A673 (cell line): ENCODE results near the gene FAM13A. TPM values are rescaled to one million over a fixed set of nuclear protein-coding genes. Genes with fewer than 3 reads are reported as not detected.

Experiments used
- BruUV-seq: library from RNA; stranded (reverse); fragments of 400-500 nt; replicated peaks from 2 replicates; lab custom pipeline; 2021; lab: Mats Ljungman, UMichigan
- CTCF ChIA-PET: fragments of 300-600 bp; sonication (Branson Sonifier 250); formaldehyde crosslinking; loops from one replicate; lab custom pipeline; 2022; ENCODE audit warnings: antibody characterized with exemption; lab: Charles Lee
- POLR2A ChIA-PET: fragments of 300-600 bp; sonication (Branson Sonifier 250); formaldehyde crosslinking; loops from one replicate; lab custom pipeline; 2022; ENCODE audit warnings: antibody characterized with exemption; ENCODE audit not compliant: low non-redundant PET; lab: Charles Lee
- DNase-seq: peaks from one replicate; pipeline ENCODE4 v3.0.0-alpha.2; 2015; ENCODE audit warnings: low spot score
- H3K27ac ChIP-seq: fragments of 200-600 bp; sonication (generic); 2 replicates; pipeline ENCODE4 v1.5.1; 2016; ENCODE audit warnings: mixed run types, low read depth, mild to moderate bottlenecking, mixed read lengths, antibody characterized with exemption, low read length; ENCODE audit not compliant: poor library complexity, severe bottlenecking
- H3K27me3 ChIP-seq: fragments of 200-600 bp; sonication (generic); replicated peaks from 2 replicates; pipeline ENCODE4 v1.6.1; 2017; ENCODE audit warnings: mixed run types, low read depth, mild to moderate bottlenecking, mixed read lengths, antibody characterized with exemption, low read length; ENCODE audit not compliant: insufficient read depth, poor library complexity
- H3K36me3 ChIP-seq: fragments of 200-600 bp; sonication (generic); 2 replicates; pipeline ENCODE4 v1.6.1; 2016; ENCODE audit warnings: mixed run types, mild to moderate bottlenecking, mixed read lengths, antibody characterized with exemption, low read length; ENCODE audit not compliant: insufficient read depth, poor library complexity, severe bottlenecking
- H3K4me1 ChIP-seq: fragments of 200-600 bp; sonication (generic); 2 replicates; pipeline ENCODE4 v1.6.1; 2017; ENCODE audit warnings: mixed run types, mild to moderate bottlenecking, mixed read lengths, antibody characterized with exemption, low read length; ENCODE audit not compliant: insufficient read depth, poor library complexity, severe bottlenecking
- H3K4me3 ChIP-seq: fragments of 200-600 bp; sonication (generic); 2 replicates; pipeline ENCODE4 v1.5.1; 2016; ENCODE audit warnings: low read depth, mixed run types, mild to moderate bottlenecking, mixed read lengths, low read length; ENCODE audit not compliant: poor library complexity, severe bottlenecking
- H3K9me3 ChIP-seq: fragments of 200-600 bp; sonication (generic); 2 replicates; pipeline ENCODE4 v1.6.1; 2016; ENCODE audit warnings: mixed run types, low read depth, mild to moderate bottlenecking, mixed read lengths, antibody characterized with exemption, low read length; ENCODE audit not compliant: poor library complexity, severe bottlenecking
- EZH2 ChIP-seq: fragments of 200-600 bp; sonication (generic); IDR thresholded peaks from 2 replicates; pipeline ENCODE4 v1.6.1; 2017; ENCODE audit warnings: borderline replicate concordance, low read depth, mild to moderate bottlenecking, mixed read lengths, antibody characterized with exemption, low read length; ENCODE audit not compliant: poor library complexity, severe bottlenecking
- intact Hi-C: fragments of 100-400 bp; cut with micrococcal nuclease; formaldehyde crosslinking; loops from one replicate; pipeline ENCODE4 v1.10.0; 2022; ENCODE audit not compliant: unreplicated experiment
- total RNA-seq: library from RNA; stranded (reverse); gene quantifications from 2 replicates; pipeline ENCODE4 v1.2.3, GENCODE V29; 2021
- TF ChIP-seq, protein P1 (sequence below): fragments of 300-800, 200-600 bp; sonication (generic); conservative IDR thresholded peaks from 2 replicates; pipeline ENCODE4 v1.5.1; 2017; ENCODE audit warnings: low read depth, mild to moderate bottlenecking, antibody characterized with exemption, low read length, moderate library complexity, mixed read lengths

The FAM13A gene
- total RNA-seq, 1 experiment from 2014 or later: 15.5 TPM

DNA sequence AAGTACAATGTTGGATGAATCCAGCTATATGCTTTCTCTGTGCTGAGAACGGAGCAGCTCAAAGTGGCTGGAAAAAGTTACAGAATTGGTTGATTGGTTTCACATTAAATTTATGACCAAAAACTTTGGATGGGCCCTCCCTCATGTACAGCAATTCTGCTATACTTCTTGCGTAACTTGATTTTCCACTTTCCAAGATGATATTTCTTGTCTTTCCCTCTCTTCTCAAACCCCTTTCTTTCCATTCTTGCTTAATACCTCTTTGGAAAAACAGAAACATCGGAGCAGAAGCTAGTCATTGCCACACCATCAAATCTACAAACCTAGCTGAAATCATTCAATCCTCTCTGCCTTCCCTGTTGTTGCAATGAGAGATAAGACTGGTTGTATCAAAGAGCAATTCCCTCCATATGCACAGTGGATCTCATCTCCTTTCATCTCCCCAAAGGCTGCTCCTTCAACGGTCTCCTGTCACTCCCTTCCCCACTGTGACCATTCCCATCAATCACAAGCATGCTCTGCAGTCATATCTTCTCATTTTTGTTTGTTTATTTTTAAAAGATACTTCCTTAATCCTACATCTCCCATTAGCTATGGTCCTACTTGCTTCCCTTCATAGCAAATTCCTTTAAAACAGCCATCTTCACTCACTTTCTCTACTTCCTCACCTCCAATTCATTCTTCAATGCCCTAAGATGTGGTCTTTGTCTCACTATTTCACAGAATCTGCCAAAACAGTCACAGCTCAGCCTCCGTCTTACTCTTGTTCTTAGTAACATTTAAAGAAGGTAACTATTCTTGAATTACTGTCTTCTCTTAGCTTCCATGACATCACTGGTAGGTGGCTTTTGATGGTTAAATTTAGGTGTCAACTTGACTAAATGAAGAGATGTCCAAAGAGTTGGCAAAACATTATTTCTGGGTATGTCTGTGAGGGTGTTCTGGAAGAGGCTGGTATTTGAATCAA, 145.5 kb downstream of the FAM13A start:
- Histone ChIP-seq H3K4me3 (no peak overlapping the region), H3K9me3 (no peaks in the 10 kb centered on the region), H3K36me3 (no peaks in the 10 kb centered on the region), H3K27me3 (no peaks in the 10 kb centered on the region), H3K4me1 (no peaks in the 10 kb centered on the region), H3K27ac (no peak overlapping the region)
- no peak for DNase-seq
- ChIA-PET CTCF (no interaction called here), POLR2A (no interaction called here)
- TF ChIP-seq, protein P1, sequence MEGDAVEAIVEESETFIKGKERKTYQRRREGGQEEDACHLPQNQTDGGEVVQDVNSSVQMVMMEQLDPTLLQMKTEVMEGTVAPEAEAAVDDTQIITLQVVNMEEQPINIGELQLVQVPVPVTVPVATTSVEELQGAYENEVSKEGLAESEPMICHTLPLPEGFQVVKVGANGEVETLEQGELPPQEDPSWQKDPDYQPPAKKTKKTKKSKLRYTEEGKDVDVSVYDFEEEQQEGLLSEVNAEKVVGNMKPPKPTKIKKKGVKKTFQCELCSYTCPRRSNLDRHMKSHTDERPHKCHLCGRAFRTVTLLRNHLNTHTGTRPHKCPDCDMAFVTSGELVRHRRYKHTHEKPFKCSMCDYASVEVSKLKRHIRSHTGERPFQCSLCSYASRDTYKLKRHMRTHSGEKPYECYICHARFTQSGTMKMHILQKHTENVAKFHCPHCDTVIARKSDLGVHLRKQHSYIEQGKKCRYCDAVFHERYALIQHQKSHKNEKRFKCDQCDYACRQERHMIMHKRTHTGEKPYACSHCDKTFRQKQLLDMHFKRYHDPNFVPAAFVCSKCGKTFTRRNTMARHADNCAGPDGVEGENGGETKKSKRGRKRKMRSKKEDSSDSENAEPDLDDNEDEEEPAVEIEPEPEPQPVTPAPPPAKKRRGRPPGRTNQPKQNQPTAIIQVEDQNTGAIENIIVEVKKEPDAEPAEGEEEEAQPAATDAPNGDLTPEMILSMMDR: no peak
- TF ChIP-seq EZH2: no peak
- no TSS peak for BruUV-seq
- intact Hi-C loops: no loop called here

DNA sequence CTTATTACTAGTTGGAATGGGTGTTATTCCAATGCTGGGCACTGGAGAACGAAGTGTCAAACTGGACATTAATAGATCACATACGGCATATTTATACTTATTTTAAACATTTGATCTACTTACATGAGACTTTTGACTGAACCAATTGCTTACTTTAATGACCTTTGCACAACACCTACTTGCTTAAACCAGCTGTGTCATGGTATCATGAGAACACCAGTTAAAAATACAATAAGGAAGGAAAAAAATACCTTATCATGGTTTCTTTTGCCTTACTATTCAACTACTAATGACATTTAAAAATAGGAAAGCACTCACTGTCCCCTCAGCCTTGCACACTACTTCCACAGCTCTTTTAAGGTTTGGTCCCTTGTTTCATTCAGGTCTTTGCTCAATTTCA, 146.9 kb downstream of the FAM13A start:
- ChIA-PET CTCF (no interaction called here), POLR2A (no interaction called here)
- Histone ChIP-seq H3K27ac (no peak overlapping the region), H3K4me3 (no peak overlapping the region), H3K27me3 (no peaks in the 10 kb centered on the region), H3K9me3 (no peaks in the 10 kb centered on the region), H3K4me1 (no peaks in the 10 kb centered on the region), H3K36me3 (no peaks in the 10 kb centered on the region)
- intact Hi-C loops: no loop called here
- no TSS peak for BruUV-seq
- TF ChIP-seq, protein P1: no peak
- no peak for TF ChIP-seq EZH2
- no peak for DNase-seq

DNA sequence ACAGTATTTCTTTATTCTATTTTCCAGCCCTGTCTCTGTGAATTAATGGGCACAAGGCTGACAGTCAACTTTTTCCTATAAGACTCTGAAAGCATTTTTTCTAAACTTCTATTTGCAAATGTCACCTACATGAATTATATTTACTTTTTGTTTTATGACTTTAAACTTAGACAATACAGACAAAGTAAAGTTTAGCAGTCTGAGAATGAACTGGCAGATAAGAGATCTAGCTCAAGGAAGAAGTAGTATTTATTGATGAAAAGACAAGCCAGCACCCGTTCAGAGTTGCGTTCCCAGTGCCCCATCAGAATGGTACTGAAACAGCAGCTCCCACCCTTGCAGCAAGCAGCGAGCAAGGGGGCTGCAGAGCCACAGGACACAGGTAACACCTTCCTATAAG, 148.5 kb downstream of the FAM13A start:
- Histone ChIP-seq H3K4me3 (no peak overlapping the region), H3K9me3 (no peaks in the 10 kb centered on the region), H3K4me1 (no peaks in the 10 kb centered on the region), H3K27me3 (no peaks in the 10 kb centered on the region), H3K36me3 (no peaks in the 10 kb centered on the region), H3K27ac (no peak overlapping the region)
- intact Hi-C loops: no loop called here
- CTCF ChIA-PET: no interaction called here
- POLR2A ChIA-PET: no interaction called here
- BruUV-seq: no TSS peak
- DNase-seq: no peak
- TF ChIP-seq EZH2: no peak
- TF ChIP-seq, protein P1: no peak
